ENCODE data around the gene OR5J2.

The OR5J2 gene

GRCh38 chr11:56172256-56172830, 4.1 kb upstream of the OR5J2 start:
- Histone ChIP-seq H2AFZ (ENCODE audit: low read length) (no peak overlapping the region), H3K9me3 (replicated peaks; ENCODE audit: insufficient read depth, low read length) (no peaks in the 10 kb centered on the region), H3K36me3 (replicated peaks; ENCODE audit: insufficient read depth, low read length) (no peaks in the 10 kb centered on the region), H4K20me1 (ENCODE audit: insufficient read depth, low read length) (no peaks in the 10 kb centered on the region), H3K9ac (ENCODE audit: low read length) (no peak overlapping the region), H3K27ac (ENCODE audit: low read length) (no peak overlapping the region), H3K79me2 (ENCODE audit: low read length) (no peaks in the 10 kb centered on the region), H3K4me2 (ENCODE audit: low read depth, low read length) (no peak overlapping the region), H3F3A (ENCODE audit: insufficient read depth, low read length) (no peaks in the 10 kb centered on the region), H3K4me1 (ENCODE audit: low read length) (no peaks in the 10 kb centered on the region), H3K27me3 (replicated peaks; ENCODE audit: insufficient read depth, low read length) (no peaks in the 10 kb centered on the region), H3K9me2 (replicated peaks; ENCODE audit: insufficient read depth, low read length) (no peaks in the 10 kb centered on the region), H3K4me3 (ENCODE audit: low read length) (no peak overlapping the region)
- DNase-seq, result no peak
- no peak for TF ChIP-seq EZH2phosphoT487 (IDR thresholded peaks at IDR 0.05; ENCODE audit: low read length)
- TF ChIP-seq, protein P1, sequence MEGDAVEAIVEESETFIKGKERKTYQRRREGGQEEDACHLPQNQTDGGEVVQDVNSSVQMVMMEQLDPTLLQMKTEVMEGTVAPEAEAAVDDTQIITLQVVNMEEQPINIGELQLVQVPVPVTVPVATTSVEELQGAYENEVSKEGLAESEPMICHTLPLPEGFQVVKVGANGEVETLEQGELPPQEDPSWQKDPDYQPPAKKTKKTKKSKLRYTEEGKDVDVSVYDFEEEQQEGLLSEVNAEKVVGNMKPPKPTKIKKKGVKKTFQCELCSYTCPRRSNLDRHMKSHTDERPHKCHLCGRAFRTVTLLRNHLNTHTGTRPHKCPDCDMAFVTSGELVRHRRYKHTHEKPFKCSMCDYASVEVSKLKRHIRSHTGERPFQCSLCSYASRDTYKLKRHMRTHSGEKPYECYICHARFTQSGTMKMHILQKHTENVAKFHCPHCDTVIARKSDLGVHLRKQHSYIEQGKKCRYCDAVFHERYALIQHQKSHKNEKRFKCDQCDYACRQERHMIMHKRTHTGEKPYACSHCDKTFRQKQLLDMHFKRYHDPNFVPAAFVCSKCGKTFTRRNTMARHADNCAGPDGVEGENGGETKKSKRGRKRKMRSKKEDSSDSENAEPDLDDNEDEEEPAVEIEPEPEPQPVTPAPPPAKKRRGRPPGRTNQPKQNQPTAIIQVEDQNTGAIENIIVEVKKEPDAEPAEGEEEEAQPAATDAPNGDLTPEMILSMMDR (IDR thresholded peaks at IDR 0.05; ENCODE audit: low read length), result no peak

DNA sequence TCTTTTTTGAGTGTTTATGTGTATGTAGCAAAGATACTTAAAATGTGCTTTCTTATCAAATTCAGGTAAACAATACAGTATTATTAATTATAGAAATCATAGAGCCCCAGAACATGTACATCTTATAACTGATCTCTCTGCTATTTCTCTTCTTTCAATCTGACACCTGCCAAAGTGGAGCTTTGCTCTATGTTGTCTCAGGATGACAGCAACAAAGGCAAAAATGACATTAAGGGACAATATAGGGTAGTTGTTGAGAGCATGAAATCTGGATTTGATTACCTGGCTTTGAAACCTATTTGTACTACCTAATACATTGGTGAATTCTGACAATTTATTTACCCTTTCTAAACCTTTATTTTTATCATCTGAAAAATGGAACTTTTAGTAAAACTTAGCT, 7.0 kb downstream of the OR5J2 start:
- H3K4me2 ChIP-seq (ENCODE audit: low read depth, low read length), result no peak overlapping the region
- TF ChIP-seq EZH2 (optimal IDR thresholded peaks at IDR 0.05; ENCODE audit: low read depth, low read length), result no peak
- no peak for TF ChIP-seq EZH2phosphoT487 (IDR thresholded peaks at IDR 0.05; ENCODE audit: low read length)
- TF ChIP-seq, protein P1 (IDR thresholded peaks at IDR 0.05; ENCODE audit: low read length), result no peak

DNA sequence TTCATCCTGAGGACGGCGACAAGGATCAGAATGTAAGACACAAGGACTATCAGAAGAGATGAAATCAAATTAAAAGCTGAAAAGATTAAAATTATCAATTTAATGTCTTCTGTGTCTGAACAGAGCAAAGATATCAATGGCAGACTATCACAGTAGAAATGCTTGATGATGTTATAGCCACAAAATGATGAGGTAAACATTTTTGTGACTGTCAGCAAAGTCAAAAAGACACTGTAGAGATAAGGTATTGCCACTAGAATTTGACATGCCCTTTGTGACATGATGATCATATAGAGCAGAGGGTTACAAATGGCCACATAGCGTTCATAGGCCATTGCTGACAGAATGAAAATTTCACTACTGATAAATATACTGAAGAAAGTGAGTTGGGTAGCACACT, 12.2 kb downstream of the OR5J2 start:
- Histone ChIP-seq H3K27me3 (replicated peaks; ENCODE audit: insufficient read depth, low read length) (no peaks in the 10 kb centered on the region), H4K20me1 (ENCODE audit: insufficient read depth, low read length) (no peaks in the 10 kb centered on the region), H3K9me3 (replicated peaks; ENCODE audit: insufficient read depth, low read length) (no peaks in the 10 kb centered on the region), H3K4me1 (ENCODE audit: low read length) (no peaks in the 10 kb centered on the region), H3K4me2 (ENCODE audit: low read depth, low read length) (no peak overlapping the region), H3K79me2 (ENCODE audit: low read length) (no peaks in the 10 kb centered on the region), H3K36me3 (replicated peaks; ENCODE audit: insufficient read depth, low read length) (no peaks in the 10 kb centered on the region), H3K4me3 (ENCODE audit: low read length) (no peak overlapping the region), H3K9me2 (replicated peaks; ENCODE audit: insufficient read depth, low read length) (no peaks in the 10 kb centered on the region), H3K9ac (ENCODE audit: low read length) (no peak overlapping the region), H3K27ac (ENCODE audit: low read length) (no peak overlapping the region), H2AFZ (ENCODE audit: low read length) (no peak overlapping the region), H3F3A (ENCODE audit: insufficient read depth, low read length) (no peaks in the 10 kb centered on the region)
- DNase-seq, result no peak
- TF ChIP-seq EZH2 (optimal IDR thresholded peaks at IDR 0.05; ENCODE audit: low read depth, low read length), result no peak

More for the DNA sequence above, 7.0 kb downstream of the OR5J2 start:
- Histone ChIP-seq H3F3A (ENCODE audit: insufficient read depth, low read length) (no peaks in the 10 kb centered on the region), H4K20me1 (ENCODE audit: insufficient read depth, low read length) (no peaks in the 10 kb centered on the region), H3K79me2 (ENCODE audit: low read length) (no peaks in the 10 kb centered on the region), H3K9me2 (replicated peaks; ENCODE audit: insufficient read depth, low read length) (no peaks in the 10 kb centered on the region), H3K27me3 (replicated peaks; ENCODE audit: insufficient read depth, low read length) (no peaks in the 10 kb centered on the region), H3K9me3 (replicated peaks; ENCODE audit: insufficient read depth, low read length) (no peaks in the 10 kb centered on the region), H3K4me3 (ENCODE audit: low read length) (no peak overlapping the region), H3K9ac (ENCODE audit: low read length) (no peak overlapping the region), H3K4me1 (ENCODE audit: low read length) (no peaks in the 10 kb centered on the region), H2AFZ (ENCODE audit: low read length) (no peak overlapping the region), H3K36me3 (replicated peaks; ENCODE audit: insufficient read depth, low read length) (no peaks in the 10 kb centered on the region), H3K27ac (ENCODE audit: low read length) (no peak overlapping the region)
- DNase-seq, result no peak

DNA sequence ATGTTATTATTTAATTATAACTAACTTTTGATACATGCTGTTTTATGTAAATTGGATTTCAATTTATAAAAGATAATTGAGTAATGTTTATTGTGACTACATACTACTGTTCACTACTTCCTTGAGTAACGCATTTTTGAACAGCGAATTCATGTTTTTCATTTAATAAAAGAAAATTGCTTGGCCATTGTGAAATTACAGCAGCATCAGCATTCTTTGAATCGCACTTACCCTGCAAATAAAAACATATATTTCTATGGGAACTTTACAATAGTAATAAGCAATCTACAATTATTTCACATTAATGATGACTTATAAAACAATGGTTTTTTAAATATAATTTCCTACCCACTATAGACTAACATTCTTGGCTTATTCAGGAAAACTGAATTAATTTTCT, 20.3 kb downstream of the OR5J2 start:
- no peaks in the 10 kb centered on the region for H3K9me2 ChIP-seq (replicated peaks; ENCODE audit: insufficient read depth, low read length)
- H3K4me3 ChIP-seq (ENCODE audit: low read length), result no peak overlapping the region
- no peak overlapping the region for H2AFZ ChIP-seq (ENCODE audit: low read length)
- H3K4me1 ChIP-seq (ENCODE audit: low read length), result no peaks in the 10 kb centered on the region
- H3K36me3 ChIP-seq (replicated peaks; ENCODE audit: insufficient read depth, low read length), result no peaks in the 10 kb centered on the region
- no peak overlapping the region for H3K27ac ChIP-seq (ENCODE audit: low read length)
- H3K9ac ChIP-seq (ENCODE audit: low read length), result no peak overlapping the region
- no peak for DNase-seq
- no peaks in the 10 kb centered on the region for H3K9me3 ChIP-seq (replicated peaks; ENCODE audit: insufficient read depth, low read length)
- H3F3A ChIP-seq (ENCODE audit: insufficient read depth, low read length), result no peaks in the 10 kb centered on the region
- no peaks in the 10 kb centered on the region for H3K79me2 ChIP-seq (ENCODE audit: low read length)
- TF ChIP-seq EZH2 (optimal IDR thresholded peaks at IDR 0.05; ENCODE audit: low read depth, low read length), result no peak
- TF ChIP-seq, protein P1 (IDR thresholded peaks at IDR 0.05; ENCODE audit: low read length), result no peak
- TF ChIP-seq EZH2phosphoT487 (IDR thresholded peaks at IDR 0.05; ENCODE audit: low read length), result no peak
- no peaks in the 10 kb centered on the region for H3K27me3 ChIP-seq (replicated peaks; ENCODE audit: insufficient read depth, low read length)
- no peaks in the 10 kb centered on the region for H4K20me1 ChIP-seq (ENCODE audit: insufficient read depth, low read length)
- H3K4me2 ChIP-seq (ENCODE audit: low read depth, low read length), result no peak overlapping the region

Data from MM.1S (cell line).